HG03442 (cell line): ENCODE measurements around the gene ING3.
"Not testable (repeated sequence)": the region's sequence is repeated elsewhere in the genome, so short reads cannot be mapped to it uniquely, and the experiment has no call there.

ENCODE experiments used
- ATAC-seq: cut with Tn5 transposase; IDR thresholded peaks from one replicate; pipeline ENCODE4 v1.9.1; 2021; ENCODE audit warnings: mild to moderate bottlenecking, moderate library complexity; ENCODE audit not compliant: unreplicated experiment

The ING3 gene

DNA sequence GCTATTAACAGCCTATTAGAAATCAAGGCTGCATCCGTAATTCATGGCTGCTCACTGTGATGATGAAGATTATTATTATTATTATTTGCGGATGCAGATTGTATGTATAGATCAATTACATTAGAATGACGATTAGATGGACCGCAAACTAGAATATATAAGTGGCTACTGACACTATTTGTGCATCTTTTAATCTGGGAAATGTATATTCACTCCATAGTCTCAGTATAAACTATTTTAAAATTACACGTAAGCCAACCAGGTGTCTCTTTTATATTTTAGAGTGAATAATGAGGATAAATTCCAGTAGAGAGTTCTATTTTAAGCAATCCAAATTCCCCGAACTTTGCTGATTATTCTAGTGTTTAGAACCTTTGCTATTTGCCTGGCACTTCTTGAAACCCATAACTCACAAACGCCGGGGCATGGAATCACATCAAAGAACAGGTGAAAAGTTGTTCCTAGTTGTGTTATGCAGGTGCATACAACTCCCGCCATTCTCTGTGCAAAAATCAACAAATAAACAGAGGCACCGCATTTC is 509 bp upstream of the ING3 start:
- ATAC-seq = no peak

DNA sequence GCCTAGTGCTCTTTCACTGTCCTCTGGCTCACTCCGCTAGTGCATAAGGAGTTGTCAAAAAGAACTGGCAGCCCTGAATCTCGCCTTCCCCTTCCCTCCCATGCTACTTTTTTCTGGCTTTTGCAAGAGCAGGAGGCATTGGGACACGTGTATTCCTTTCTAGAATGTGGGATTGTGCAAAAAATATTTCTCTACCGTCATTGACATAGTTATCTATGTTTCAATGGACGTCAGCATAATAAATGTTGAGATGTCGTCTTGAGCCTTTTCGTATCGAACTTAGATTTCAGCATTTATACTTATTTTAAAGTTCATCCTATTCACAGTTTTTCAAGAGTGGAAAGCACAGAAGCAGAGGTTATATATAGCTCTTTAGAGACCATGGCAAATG is 727 bp downstream of the ING3 start:
- ATAC-seq = no peak

DNA sequence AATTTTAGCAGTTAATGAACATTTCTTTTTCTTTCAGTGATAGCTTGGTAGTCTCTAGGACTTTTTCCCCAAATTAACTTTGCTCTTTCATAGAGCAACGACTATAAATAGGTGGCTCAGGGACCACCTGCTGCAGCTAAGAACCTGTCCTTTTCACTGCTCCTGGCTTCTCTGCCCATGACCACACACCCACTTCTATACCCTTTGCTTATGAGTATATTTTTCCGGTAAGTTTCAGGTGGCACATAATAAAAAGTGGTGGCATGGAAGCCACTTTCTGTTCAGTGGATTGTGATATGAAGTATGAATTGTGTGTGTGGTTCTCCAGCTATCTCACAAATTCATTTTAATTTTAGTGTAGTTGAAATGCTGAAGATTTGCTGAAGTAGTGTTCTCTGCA is 1.2 kb downstream of the ING3 start:
- ATAC-seq = no peak

DNA sequence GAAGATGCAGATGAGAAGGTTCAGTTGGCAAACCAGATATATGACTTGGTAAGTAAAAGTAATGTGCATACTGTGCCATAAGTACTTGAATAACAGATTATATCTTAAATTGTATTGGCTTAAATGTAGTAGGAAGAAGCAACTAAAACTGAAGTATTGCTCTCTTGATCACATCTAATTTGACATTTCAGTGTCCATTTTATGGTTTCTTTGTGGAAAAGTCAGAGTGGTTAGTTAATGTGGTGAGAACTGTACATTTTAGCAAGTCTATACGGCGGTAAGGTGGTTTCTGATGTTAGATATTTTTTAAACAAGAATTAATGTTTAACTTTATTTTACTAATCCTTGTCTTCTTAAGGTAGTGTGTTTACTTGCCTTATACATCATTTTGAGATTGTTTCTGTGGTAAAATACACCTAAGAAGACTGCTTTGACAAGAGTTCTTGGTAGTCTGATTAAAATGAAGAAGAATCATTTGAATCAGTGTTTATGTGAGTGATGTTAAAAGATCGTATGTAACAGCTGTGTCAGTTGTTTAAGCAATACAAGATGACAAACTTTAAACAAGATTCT is 5.1 kb downstream of the ING3 start:
- ATAC-seq = no peak

DNA sequence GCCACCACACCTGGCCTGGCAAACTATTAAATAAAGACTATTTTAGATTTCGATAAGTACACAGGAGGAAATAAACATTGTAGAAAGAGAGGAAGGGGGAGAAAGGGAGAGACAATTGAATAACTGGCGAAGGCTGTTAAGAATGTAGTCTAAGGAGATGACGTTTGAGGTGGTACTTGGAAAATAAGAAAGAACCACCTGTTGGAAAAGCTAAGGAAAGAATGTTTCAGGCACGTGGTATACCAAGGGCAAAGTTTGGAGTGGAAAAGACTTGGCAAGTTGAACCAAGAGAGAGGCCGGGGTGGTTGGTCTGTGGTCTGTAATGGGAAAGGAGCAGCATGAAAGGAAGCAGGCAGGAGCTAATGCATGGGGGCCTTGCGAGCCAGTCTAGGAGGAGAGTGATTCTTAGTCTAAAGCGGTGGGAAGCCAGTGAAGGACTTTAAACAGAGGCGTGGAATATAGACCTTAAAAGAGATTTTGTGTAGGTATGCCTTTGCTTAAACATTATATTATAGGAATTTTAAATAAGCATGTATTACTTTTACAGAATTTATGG is 9.4 kb downstream of the ING3 start:
- no peak for ATAC-seq

DNA sequence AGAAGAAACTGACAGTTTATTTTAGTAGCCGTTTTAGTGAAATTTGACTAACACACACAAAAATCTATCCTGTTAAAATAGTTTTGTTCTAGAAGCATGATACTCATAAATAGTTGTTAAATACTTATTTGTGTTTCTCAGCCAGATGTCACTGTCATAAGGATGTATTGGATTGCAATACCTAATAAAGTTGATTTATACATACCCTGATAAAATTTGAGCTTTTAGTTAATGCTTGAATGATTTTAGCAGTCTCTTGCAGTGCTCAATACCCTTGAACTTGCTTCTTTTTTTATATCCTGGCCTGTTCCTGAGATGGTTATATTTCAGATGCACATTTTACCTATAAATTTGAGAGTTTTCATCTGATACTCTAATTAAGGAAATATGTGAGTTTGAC is 10.1 kb downstream of the ING3 start:
- no peak for ATAC-seq

DNA sequence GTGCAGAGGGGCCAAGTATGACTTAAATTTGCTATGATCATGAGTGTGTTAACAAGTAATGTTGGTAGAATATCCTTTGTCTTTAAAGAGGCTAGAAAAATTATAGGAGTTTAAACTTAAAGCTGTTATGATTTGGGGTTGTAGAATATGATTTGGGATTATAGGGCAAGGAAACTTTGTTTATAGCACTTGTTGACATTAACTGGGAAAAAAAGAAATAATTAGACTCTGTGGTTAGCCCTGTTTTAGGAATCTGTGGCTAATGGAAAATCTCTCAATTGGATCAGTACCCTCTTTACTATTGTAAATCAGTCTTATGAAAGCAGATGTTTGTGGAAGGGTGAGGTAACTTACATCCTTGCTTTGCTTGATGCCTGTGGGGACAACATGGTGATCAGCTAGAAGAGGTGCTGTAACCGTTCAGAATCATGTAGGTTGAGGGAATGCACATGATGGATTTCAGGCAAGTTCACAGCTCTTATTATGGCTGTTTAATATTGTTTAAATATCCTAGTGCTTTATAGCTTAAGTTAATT is 11.1 kb downstream of the ING3 start:
- ATAC-seq = no peak

DNA sequence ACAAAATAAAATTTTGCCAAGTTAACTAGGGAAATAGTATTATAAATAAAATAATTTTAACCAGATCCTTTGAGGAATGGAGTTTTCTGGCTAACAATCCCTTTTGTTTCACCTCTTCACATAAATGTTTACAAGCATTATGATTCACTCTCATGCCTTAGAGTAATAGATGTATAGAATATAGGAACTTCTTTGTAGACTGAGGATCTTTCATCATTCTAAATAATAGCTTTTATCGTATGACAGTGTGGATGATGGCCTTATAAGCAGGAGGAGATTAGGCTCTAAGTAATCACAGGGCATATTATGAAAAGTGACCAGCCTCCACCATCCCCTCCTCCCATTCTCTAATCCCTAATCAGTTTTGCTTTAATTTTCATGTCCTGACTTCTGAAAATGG is 13.5 kb downstream of the ING3 start:
- ATAC-seq = no peak

DNA sequence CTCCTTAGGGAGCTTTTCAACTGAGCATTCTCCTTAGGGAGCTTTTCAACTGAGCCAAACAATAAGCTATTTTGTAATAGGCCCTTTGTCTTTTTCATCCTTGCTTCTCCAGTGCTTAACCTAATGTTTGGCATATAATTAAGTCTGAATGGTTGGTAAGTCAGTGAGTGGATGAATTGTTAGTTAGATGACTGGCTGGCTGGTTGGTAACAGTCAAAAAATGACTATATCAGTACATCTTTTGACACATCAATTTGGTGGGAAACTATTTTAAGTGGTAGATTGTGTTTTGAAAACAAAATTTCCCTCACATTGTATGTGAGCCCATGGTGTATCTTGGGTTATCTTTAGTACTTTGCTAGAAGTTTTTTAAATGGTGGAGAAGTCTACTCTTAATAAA is 16.4 kb downstream of the ING3 start:
- ATAC-seq = no peak

DNA sequence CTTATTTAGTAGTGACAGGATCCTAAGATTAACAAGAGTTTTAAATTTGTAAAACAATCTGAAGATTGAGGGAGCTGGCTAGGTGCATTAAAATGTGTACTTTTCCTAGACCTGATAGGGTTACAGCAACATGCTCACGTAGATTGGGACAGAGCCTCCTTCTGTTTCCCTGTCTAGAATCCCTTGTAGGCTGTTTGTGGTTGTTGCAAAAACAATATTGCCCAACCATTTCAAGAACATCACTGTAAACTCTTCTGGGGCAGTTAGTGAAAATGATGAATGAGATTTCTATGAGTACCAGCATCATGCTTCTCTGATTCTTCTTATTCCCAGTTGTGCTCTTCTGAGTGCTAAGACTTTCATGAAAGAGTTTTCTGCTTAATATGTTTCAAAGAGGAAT is 23.3 kb downstream of the ING3 start:
- ATAC-seq = no peak

DNA sequence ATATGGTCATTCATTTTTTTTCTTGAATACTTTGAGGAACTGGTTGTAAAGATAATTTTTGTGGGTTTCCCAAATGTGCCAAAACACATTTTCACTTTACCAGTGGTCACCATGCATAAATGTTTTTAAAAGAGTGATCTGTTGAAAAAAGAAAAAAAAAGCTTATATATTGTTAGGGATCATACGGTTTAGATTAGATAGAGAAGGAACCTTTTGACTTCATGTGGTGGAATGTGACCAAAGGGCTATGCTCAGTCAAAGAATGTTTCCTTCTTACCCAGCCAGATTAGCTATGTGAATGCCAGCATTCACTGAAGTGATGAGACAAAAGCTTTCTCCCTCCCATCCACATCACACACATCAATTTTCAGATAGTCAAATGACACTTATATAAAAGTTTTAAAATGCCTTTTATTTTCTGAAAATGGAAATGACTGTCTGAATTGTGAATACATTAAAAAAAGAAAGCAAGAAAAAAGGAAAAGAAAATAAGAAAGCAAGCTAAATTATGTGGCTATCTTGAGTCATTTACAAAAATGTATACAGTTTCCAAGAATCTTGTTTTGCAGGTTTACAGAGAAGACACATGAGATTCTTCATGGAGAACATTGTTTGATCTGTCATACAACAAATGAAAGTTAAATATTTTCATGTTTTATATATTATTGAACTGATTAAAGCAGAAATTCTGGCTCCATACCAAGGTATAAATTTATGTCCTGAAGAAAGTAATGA is 29.4 kb downstream of the ING3 start:
- ATAC-seq = no peak

DNA sequence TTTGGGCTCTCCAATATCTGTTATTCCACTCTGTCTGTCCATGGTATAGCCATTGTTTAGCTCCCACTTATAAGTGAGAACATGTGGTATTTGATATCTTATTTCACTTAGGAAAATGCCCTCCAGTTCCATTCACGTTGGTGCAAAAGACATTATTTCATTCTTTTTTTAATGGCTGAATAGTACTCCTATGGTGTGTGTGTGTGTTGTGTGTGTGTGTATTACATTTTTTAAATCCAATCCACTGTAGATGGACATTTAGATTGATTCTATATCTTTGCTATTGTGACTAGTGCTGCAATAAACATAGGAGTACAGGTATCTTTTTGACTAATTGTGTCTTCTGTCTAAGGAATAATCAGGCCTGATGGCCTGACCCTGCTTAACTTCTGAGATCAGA is 30.5 kb downstream of the ING3 start:
- ATAC-seq = no peak

DNA sequence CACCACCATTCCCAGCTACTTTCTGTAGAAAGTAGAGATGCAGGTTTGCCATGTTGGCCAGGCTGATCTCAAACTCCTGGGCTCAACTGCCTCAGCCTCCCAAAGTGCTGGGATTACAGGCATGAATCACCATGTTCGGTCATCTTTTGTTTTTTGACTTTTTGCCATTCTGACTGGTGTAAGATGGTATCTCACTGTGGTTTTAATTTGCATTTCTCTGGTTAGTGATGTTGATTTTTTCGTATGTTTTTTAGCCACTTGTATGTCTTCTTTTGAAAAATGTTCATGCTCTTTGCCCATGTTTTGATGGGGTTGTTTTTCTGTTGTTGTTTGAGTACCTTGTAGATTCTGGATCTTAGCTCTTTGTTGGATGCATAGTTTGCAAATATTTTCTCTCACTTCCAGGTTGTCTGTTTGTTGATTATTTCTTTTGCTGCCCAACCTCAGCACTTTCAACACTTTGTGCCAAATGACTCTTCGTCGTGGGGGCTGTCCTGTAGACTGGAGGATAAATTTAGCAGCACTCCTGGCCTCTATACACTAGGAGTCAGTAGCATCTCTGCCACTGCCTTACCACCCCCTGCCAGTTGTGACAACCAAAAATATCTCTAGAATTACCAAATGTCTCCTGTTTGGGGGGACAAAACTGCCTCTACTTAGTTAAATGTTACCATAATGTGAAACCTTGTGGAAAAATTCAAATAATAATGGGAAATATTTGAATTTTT is 31.5 kb downstream of the ING3 start:
- peak; percentile 59 for ATAC-seq

DNA sequence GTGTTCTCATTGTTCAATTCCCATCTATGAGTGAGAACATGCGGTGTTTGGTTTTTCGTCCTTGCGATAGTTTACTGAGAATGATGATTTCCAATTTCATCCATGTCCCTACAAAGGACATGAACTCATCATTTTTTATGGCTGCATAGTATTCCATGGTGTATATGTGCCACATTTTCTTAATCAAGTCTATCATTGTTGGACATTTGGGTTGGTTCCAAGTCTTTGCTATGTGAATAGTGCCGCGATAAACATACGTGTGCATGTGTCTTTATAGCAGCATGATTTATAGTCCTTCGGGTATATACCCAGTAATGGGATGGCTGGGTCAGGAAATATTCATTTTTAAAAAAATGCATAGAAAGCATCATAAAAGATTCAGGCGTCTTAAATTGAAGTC is 33.0 kb downstream of the ING3 start:
- not testable (repeated sequence) for ATAC-seq

DNA sequence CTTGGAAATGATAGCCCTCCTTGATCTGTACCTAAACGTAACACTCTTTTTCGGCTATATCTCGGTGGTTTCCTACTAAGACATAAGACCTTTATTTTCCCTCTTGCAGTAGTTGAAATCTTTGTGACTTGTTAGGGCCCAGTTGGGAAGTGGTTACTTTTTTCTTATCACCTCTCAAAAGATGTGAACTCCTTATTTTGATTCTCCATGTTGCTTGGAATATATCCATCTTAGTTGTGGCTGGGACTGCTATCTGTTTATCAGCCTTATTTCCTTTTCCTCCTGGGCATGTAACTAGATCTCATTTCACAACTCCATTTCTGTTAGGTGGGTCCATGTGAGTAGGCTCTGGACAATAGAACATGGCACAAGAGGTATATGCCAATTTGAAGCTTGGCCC is 33.8 kb downstream of the ING3 start:
- no peak for ATAC-seq

DNA sequence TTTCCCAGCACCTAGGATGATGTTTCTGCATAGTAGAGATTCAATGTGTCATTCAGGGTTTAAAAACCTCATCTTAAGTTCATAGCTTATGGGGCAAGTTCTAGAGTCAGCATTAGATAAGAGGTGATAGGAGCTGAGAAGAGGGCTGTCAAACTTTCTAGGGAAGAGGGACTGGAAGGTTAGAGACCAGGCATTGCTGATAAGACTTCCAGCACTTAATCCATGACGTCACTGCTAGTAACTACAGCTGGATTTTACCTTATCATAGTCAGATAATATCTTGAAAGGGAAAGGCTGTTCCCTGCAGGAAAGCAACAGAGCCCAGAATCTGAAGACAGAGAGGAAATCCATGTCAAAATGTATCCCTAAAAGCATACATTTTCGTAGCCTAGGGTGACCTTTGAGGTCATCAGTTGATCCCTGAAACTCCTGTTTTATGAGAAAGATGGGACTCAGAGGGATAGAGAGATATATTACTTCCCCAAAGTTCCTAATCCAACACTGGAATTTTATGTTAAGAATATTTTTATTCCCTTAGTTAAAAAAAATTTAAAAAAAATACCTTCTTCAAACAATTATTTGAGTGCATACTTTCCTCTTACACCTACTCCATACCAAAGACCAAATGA is 34.7 kb downstream of the ING3 start:
- ATAC-seq = no peak

DNA sequence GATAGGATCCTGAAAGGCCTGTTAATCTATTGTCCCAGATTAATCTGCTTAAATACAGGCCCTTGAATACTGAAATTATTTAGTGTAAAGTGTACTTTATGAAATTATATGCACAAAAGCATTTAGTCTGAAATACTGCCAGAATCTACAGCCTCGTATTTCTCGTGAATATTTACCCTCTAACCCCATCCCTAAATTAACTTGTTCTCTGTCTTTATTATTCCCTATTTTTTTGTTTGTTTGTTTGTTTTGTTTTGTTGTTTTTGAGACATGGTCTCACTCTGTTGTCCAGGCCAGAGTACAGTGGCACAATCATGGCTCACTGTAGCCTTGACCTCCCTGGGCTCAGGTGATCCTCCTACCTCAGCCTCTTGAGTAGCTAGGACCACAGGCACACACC is 35.3 kb downstream of the ING3 start:
- no peak for ATAC-seq

DNA sequence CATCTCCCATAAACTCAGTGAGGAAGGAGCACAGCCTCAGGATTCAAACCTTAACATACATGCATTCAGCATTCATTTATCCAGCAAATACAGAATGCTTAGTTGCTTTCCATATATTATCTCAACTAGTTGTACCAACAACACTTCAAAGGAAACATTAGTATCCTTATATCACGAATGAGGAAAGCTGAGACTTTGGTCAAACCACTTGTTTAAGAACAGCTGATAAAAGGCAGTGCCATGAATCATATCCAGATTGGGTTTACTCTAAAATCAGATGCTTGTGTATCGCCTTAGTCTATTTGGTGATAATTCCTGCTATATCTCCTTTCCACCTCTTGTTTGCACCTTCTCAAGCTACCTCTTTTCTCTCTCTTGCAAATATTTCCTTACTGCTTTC is 36.1 kb downstream of the ING3 start:
- no peak for ATAC-seq

DNA sequence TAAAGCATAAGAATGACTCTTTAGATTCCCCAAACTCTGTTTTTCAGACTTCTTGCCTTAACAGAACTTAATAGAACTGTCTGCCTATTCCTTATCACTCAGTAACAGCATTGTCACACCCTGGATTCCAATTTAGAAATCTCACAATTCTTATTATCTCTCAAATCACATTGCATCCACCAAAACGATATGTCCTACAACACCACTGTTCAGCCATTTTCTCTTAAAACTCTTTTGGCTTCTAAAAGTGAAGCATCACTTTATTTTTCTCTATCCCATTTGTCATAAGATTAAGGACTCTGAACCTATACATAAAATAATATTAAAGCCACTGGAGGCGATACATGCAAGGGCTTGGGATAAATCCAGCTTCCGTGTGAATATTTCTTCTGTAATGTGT is 36.7 kb downstream of the ING3 start:
- no peak for ATAC-seq

DNA sequence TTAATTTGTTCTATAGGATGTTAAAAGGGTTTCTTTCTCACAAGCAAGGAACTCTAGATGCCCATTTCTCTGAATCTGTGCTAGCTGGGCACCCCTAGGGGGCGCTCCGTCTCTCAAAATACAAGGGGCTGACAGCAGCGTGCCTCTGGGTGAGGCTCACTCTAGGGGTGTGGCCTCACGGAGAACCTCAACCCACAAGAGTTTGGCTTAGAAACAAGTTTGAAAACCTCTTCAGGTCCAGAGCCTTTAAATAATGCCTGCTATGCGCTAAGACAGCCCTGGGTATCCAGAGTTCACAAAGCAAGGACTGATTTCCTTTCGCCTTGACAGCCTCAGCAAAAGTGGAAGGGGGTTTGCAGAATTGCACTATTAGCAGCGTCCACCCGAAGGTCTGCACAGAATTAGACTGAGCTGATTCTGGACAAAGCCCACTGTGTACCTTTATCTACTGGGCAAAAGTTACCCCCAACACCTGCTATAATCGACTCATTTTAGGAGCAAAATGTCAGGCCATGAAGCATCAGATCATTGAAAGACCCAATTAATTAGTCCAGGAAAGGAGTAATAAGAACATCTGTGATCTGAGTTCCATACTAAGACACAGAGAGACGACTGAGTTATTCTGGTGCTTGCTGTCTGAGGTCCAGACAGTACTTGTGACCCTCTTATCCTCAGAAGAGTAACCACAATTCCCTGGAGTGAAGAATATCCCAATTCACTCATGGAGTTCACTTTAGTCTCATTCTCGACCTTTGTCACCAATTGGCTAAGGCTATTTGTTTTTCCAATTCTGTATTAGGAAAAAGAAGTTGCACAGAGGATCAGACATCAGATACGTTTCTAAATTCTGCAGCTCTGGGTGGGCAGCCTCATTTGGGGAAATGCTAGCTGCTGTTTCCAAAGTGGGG is 37.4 kb downstream of the ING3 start:
- peak; percentile 95 for ATAC-seq
